ENCODE data around the gene FBXW4. TPM values are rescaled to one million over a fixed set of nuclear protein-coding genes. Genes with fewer than 3 reads are reported as not detected.

The FBXW4 gene
- total RNA-seq, 1 donor from 2014 or later = 21.9 TPM

DNA sequence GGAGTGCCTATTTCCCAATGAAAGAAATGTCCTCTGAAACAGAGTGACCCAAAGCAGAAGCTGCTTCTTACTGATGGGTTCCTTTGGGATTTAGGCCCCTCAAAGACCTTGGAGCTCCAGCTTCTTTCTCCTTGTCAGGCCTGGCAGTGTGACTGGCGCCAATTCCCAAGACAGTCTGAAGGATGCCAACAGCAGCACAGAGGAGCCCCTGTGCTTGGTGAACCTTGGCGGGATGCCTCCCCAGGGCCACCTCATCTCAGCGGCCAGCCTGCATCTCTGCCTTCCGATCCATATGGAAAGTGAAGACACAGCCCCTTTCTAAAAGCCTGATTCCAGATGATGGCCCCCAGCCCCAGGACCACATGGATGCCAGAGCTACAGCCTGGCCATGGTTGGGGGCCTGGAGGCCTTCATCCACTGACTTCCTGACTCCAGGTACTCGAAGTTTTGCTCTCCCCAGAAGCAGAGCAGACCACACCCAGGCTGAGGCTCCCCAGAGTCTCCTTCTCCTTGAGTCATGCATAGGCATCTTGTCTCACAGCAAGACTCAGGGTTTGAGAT is 45.4 kb downstream of the FBXW4 start:
- H3K27ac Mint-ChIP-seq (ENCODE audit: unreplicated experiment) = no peak overlapping the region
- Histone ChIP-seq H3K4me1 (ENCODE audit: insufficient read depth, low read length) (no peaks in the 10 kb centered on the region), H3K9ac (ENCODE audit: low read length) (no peak overlapping the region), H3K4me3 (ENCODE audit: insufficient read depth, low read depth, low read length) (no peak overlapping the region), H3K27ac (ENCODE audit: low read depth, low read length) (no peak overlapping the region), H3K36me3 (ENCODE audit: insufficient read depth, low read length) (no peaks in the 10 kb centered on the region), H4K20me1 (ENCODE audit: insufficient read depth, low read length) (peaks cover 4% of the 10 kb centered on the region), H3K79me2 (ENCODE audit: insufficient read depth, low read length) (no peaks in the 10 kb centered on the region), H3K4me2 (ENCODE audit: low read length) (no peak overlapping the region), H2AFZ (ENCODE audit: low read depth, low read length) (no peak overlapping the region), H3K9me3 (ENCODE audit: insufficient read depth, low read depth, low read length) (no peaks in the 10 kb centered on the region), H3K27me3 (ENCODE audit: insufficient read depth, low read length) (no peaks in the 10 kb centered on the region)
- H3K9me3 Mint-ChIP-seq (ENCODE audit: unreplicated experiment) = peaks cover 3% of the 10 kb centered on the region
- no peak for TF ChIP-seq EZH2 (IDR thresholded peaks at IDR 0.05; ENCODE audit: insufficient read depth, low read length)
- TF ChIP-seq, protein P1, sequence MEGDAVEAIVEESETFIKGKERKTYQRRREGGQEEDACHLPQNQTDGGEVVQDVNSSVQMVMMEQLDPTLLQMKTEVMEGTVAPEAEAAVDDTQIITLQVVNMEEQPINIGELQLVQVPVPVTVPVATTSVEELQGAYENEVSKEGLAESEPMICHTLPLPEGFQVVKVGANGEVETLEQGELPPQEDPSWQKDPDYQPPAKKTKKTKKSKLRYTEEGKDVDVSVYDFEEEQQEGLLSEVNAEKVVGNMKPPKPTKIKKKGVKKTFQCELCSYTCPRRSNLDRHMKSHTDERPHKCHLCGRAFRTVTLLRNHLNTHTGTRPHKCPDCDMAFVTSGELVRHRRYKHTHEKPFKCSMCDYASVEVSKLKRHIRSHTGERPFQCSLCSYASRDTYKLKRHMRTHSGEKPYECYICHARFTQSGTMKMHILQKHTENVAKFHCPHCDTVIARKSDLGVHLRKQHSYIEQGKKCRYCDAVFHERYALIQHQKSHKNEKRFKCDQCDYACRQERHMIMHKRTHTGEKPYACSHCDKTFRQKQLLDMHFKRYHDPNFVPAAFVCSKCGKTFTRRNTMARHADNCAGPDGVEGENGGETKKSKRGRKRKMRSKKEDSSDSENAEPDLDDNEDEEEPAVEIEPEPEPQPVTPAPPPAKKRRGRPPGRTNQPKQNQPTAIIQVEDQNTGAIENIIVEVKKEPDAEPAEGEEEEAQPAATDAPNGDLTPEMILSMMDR (IDR thresholded peaks at IDR 0.05; ENCODE audit: insufficient read depth, low read depth, low read length) = no peak
- peaks cover 4% of the 10 kb centered on the region for H3K4me1 Mint-ChIP-seq (ENCODE audit: low read depth, unreplicated experiment)
- FAIRE-seq (no peak), DNase-seq (ENCODE audit: low read depth) (no peak)
- peaks cover 16% of the 10 kb centered on the region for H3K36me3 Mint-ChIP-seq (ENCODE audit: low read depth, unreplicated experiment)
- H3K27me3 Mint-ChIP-seq (ENCODE audit: low read depth, unreplicated experiment) = no peaks in the 10 kb centered on the region
- H3K4me3 Mint-ChIP-seq (ENCODE audit: unreplicated experiment) = no peak overlapping the region

DNA sequence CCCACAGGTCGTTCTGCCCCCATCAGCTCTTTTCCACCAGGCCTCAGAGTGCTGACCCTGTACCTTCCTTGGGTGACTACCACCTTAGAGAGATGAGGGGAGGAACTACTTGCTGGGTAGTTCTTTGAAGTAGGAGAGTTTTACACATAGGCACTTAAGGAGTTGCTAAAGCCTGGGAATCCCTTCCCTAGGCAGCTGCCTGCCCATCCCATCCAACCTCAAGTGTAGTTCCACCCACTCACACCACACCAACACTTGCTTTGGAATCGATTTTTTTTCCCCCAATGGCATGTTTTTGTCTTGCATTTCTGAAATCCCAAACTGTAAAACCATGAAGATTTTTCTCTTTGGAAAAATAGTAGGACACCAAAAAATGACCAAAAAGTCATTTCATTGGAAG is 47.7 kb downstream of the FBXW4 start:
- no peak overlapping the region for H3K4me2 ChIP-seq (ENCODE audit: low read length)
- H3K9ac ChIP-seq (ENCODE audit: low read length) = no peak overlapping the region
- H3K4me1 ChIP-seq (ENCODE audit: insufficient read depth, low read length) = no peaks in the 10 kb centered on the region
- H3K4me3 ChIP-seq (ENCODE audit: insufficient read depth, low read depth, low read length) = no peak overlapping the region
- Mint-ChIP-seq H3K27ac (ENCODE audit: unreplicated experiment) (no peak overlapping the region), H3K9me3 (ENCODE audit: unreplicated experiment) (peaks cover 3% of the 10 kb centered on the region), H3K4me1 (ENCODE audit: low read depth, unreplicated experiment) (peaks cover 4% of the 10 kb centered on the region), H3K36me3 (ENCODE audit: low read depth, unreplicated experiment) (peaks cover 21% of the 10 kb centered on the region), H3K27me3 (ENCODE audit: low read depth, unreplicated experiment) (no peaks in the 10 kb centered on the region), H3K4me3 (ENCODE audit: unreplicated experiment) (no peak overlapping the region)
- peak; percentile 3 for DNase-seq (ENCODE audit: low read depth)
- no peaks in the 10 kb centered on the region for H3K27me3 ChIP-seq (ENCODE audit: insufficient read depth, low read length)
- no peaks in the 10 kb centered on the region for H3K9me3 ChIP-seq (ENCODE audit: insufficient read depth, low read depth, low read length)
- no peak for FAIRE-seq
- H3K79me2 ChIP-seq (ENCODE audit: insufficient read depth, low read length) = no peaks in the 10 kb centered on the region
- H3K36me3 ChIP-seq (ENCODE audit: insufficient read depth, low read length) = no peaks in the 10 kb centered on the region
- TF ChIP-seq, protein P1 (IDR thresholded peaks at IDR 0.05; ENCODE audit: insufficient read depth, low read depth, low read length) = no peak
- TF ChIP-seq EZH2 (IDR thresholded peaks at IDR 0.05; ENCODE audit: insufficient read depth, low read length) = no peak
- H4K20me1 ChIP-seq (ENCODE audit: insufficient read depth, low read length) = peaks cover 21% of the 10 kb centered on the region
- H2AFZ ChIP-seq (ENCODE audit: low read depth, low read length) = no peak overlapping the region
- H3K27ac ChIP-seq (ENCODE audit: low read depth, low read length) = no peak overlapping the region

DNA sequence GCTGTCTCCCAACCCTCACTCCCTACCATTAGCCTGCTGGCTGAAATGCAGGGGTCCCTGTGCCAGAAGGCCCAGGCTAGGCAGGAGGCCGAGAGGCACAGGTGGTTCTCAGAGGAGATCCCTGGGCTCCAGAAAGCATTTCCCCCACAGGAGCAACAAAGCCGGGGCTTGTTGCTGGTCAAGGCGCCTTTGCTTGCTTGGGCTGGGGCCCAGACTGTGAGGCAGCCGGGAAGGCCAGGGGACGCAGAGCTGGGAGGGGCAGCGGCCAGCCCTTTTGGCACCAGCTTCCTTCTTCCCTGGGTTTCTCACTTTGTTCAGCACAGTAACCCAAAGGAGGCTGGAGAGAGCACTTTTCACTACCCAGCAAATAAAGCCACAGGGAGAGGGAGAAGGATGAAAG is 48.6 kb downstream of the FBXW4 start:
- no peak overlapping the region for H2AFZ ChIP-seq (ENCODE audit: low read depth, low read length)
- no peaks in the 10 kb centered on the region for H3K27me3 Mint-ChIP-seq (ENCODE audit: low read depth, unreplicated experiment)
- no peak for FAIRE-seq
- H3K4me1 ChIP-seq (ENCODE audit: insufficient read depth, low read length) = no peaks in the 10 kb centered on the region
- H3K9me3 Mint-ChIP-seq (ENCODE audit: unreplicated experiment) = peaks cover 3% of the 10 kb centered on the region
- H3K27ac Mint-ChIP-seq (ENCODE audit: unreplicated experiment) = no peak overlapping the region
- H4K20me1 ChIP-seq (ENCODE audit: insufficient read depth, low read length) = peaks cover 21% of the 10 kb centered on the region
- TF ChIP-seq, protein P1 (IDR thresholded peaks at IDR 0.05; ENCODE audit: insufficient read depth, low read depth, low read length) = no peak
- no peak for TF ChIP-seq EZH2 (IDR thresholded peaks at IDR 0.05; ENCODE audit: insufficient read depth, low read length)
- H3K9me3 ChIP-seq (ENCODE audit: insufficient read depth, low read depth, low read length) = no peaks in the 10 kb centered on the region
- H3K4me1 Mint-ChIP-seq (ENCODE audit: low read depth, unreplicated experiment) = peaks cover 4% of the 10 kb centered on the region
- H3K4me3 ChIP-seq (ENCODE audit: insufficient read depth, low read depth, low read length) = no peak overlapping the region
- no peaks in the 10 kb centered on the region for H3K36me3 ChIP-seq (ENCODE audit: insufficient read depth, low read length)
- peaks cover 19% of the 10 kb centered on the region for H3K36me3 Mint-ChIP-seq (ENCODE audit: low read depth, unreplicated experiment)
- no peaks in the 10 kb centered on the region for H3K27me3 ChIP-seq (ENCODE audit: insufficient read depth, low read length)
- no peak overlapping the region for H3K4me3 Mint-ChIP-seq (ENCODE audit: unreplicated experiment)
- no peaks in the 10 kb centered on the region for H3K79me2 ChIP-seq (ENCODE audit: insufficient read depth, low read length)
- H3K9ac ChIP-seq (ENCODE audit: low read length) = no peak overlapping the region
- no peak for DNase-seq (ENCODE audit: low read depth)
- no peak overlapping the region for H3K4me2 ChIP-seq (ENCODE audit: low read length)
- H3K27ac ChIP-seq (ENCODE audit: low read depth, low read length) = no peak overlapping the region

Measured in astrocyte (in vitro differentiated cells and primary cell).